ENCODE measurements around the gene YPEL2.

GRCh38 chr17:59300941-59301340 is 30.5 kb upstream of the YPEL2 start:
- TF ChIP-seq CTCF (IDR thresholded peaks at IDR 0.05; ENCODE audit: insufficient read depth, low read length) (no peak), POLR2AphosphoS5 (IDR thresholded peaks at IDR 0.05; ENCODE audit: low read depth) (no peak)

All from HL-60 (cell line).